ENCODE measurements around the gene HEXD.

GRCh38 chr17:82388922-82389283, 29.2 kb upstream of the HEXD start:
- TF ChIP-seq CTCF (conservative IDR thresholded peaks at IDR 0.05 in 1 of 2, IDR thresholded peaks at IDR 0.05 in 1 of 2; ENCODE audit: low read depth in 1 of 2, low read length in 2 of 2) (no peak), EZH2 (IDR thresholded peaks at IDR 0.05; ENCODE audit: low read length, missing control alignments) (no peak)

All from fibroblast of lung (primary cell).